Cardiac muscle cell (in vitro differentiated cells and primary cell): Measurements from ENCODE around the gene PCDHB10. TPM values are rescaled to one million over a fixed set of nuclear protein-coding genes. Genes with fewer than 3 reads are reported as not detected.
"Not testable (repeated sequence)": the region's sequence is repeated elsewhere in the genome, so short reads cannot be mapped to it uniquely, and the experiment has no call there.

Experiments used
- DNase-seq, 2 donors: peaks; one replicate each; pipeline versions ENCODE4 v3.0.0 to v3.0.0-alpha.2; 2010 to 2017; ENCODE audit warnings: low read depth in 1 of 2, low spot score in 1 of 2
- H3K27ac ChIP-seq: fragments of 200-600 bp; sonication (generic); 2 replicates; pipeline ENCODE4 v1.5.1; 2016
- H3K27me3 ChIP-seq: fragments of 200-600 bp; sonication (generic); 2 replicates; pipeline ENCODE4 v1.6.0; 2016; ENCODE audit warnings: control low read depth
- H3K36me3 ChIP-seq: fragments of 200-600 bp; sonication (generic); 2 replicates; pipeline ENCODE4 v1.5.1; 2016; ENCODE audit warnings: control low read depth
- H3K4me1 ChIP-seq: fragments of 200-600 bp; sonication (generic); 2 replicates; pipeline ENCODE4 v1.8.1; 2017; ENCODE audit warnings: low read depth, mild to moderate bottlenecking, mixed run types
- H3K4me3 ChIP-seq: fragments of 200-600 bp; sonication (generic); 2 replicates; pipeline ENCODE4 v1.5.1; 2016; ENCODE audit warnings: mild to moderate bottlenecking
- H3K9me3 ChIP-seq: fragments of 200-600 bp; sonication (generic); 2 replicates; pipeline ENCODE4 v1.5.1; 2017; ENCODE audit warnings: low read depth, mild to moderate bottlenecking, control low read depth
- polyA plus RNA-seq: library from polyadenylated mRNA; unstranded; fragments of >200 nt; fragmentation: Nextera tagmentation; extraction: Ambion mirVana; gene quantifications from 2 replicates; pipeline ENCODE4 v1.2.1, GENCODE V29; 2016
- total RNA-seq: library from RNA; depleted of rRNA; stranded (reverse); fragments of >200 nt; gene quantifications from 2 replicates; pipeline ENCODE4 v1.2.3, GENCODE V29; 2016
- TF ChIP-seq, protein P1 (sequence below): IDR thresholded peaks from 2 replicates; pipeline ENCODE4 v1.5.1; 2012; ENCODE audit warnings: low read depth, mild to moderate bottlenecking, low read length

PCDHB10 gene
- total and polyA plus RNA-seq, 2 experiments from 2014 or later: 8.8 to 9.0 TPM

DNA sequence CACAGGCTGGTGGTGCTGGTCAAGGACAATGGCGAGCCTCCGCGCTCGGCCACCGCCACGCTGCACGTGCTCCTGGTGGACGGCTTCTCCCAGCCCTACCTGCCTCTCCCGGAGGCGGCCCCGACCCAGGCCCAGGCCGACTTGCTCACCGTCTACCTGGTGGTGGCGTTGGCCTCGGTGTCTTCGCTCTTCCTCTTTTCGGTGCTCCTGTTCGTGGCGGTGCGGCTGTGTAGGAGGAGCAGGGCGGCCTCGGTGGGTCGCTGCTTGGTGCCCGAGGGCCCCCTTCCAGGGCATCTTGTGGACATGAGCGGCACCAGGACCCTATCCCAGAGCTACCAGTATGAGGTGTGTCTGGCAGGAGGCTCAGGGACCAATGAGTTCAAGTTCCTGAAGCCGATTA lies 23.9 kb downstream of the PCDHB10 start:
- H3K27ac ChIP-seq, DNase-seq, H3K4me3 ChIP-seq, H3K4me1 ChIP-seq, H3K27me3 ChIP-seq, H3K9me3 ChIP-seq, H3K36me3 ChIP-seq: not testable (repeated sequence)

DNA sequence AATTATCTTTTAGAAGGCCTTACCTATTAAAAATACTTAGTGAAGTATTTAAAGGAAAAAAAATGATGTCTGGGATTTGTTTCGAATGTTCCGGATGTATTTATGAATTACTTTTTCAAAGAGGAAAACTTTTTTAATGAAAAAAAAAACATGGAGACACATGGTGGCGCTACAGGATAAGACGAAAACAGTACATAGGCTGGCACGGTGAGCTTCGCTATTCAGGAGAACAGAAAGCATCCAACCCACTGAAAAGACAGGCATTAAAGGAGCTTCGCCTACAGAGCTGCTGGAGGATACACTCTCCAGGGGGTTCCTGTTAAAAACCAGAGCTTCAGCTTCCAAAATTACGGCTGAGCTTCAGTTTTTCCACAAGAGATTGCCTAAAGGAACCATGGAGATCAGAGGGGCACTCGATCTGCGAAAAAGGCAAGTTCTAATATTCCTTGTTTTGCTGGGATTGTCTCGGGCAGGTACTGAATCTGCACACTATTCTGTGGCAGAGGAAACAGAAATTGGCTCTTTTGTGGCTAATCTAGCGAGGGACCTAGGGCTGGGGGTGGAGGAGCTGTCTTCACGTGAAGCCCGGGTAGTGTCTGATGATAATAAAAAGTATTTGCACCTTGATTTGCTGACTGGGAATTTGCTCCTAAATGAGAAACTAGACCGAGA lies 31.1 kb downstream of the PCDHB10 start, which contains the start of gene PCDHB14:
Gene PCDHB14, plus strand, starts transcription at position 232 of the 672 bp plus-strand sequence. Its CDS starts 163 bp downstream, at position 395.
- Histone ChIP-seq H3K27ac (no peak within 1 kb of the TSS), H3K9me3 (no peaks in the 10 kb centered on the region), H3K27me3 (no peaks in the 10 kb centered on the region)

DNA sequence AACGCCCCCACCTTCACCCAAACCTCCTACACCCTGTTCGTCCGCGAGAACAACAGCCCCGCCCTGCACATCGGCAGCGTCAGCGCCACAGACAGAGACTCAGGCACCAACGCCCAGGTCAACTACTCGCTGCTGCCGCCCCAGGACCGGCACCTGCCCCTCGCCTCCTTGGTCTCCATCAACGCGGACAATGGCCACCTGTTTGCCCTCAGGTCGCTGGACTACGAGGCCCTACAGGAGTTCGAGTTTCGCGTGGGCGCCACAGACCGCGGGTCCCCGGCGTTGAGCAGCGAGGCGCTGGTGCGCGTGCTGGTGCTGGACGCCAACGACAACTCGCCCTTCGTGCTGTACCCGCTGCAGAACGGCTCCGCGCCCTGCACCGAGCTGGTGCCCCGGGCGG lies 32.7 kb downstream of the PCDHB10 start:
- H3K36me3 ChIP-seq, H3K4me1 ChIP-seq, H3K27ac ChIP-seq, H3K27me3 ChIP-seq, DNase-seq, H3K9me3 ChIP-seq, H3K4me3 ChIP-seq: not testable (repeated sequence)

More for the DNA sequence above, 31.1 kb downstream of the PCDHB10 start, which contains the start of gene PCDHB14:
- no peaks in the 10 kb centered on the region for H3K4me1 ChIP-seq
- H3K36me3 ChIP-seq: no peaks in the 10 kb centered on the region
- peak; percentile 27 to 65 for DNase-seq
- TF ChIP-seq, protein P1, sequence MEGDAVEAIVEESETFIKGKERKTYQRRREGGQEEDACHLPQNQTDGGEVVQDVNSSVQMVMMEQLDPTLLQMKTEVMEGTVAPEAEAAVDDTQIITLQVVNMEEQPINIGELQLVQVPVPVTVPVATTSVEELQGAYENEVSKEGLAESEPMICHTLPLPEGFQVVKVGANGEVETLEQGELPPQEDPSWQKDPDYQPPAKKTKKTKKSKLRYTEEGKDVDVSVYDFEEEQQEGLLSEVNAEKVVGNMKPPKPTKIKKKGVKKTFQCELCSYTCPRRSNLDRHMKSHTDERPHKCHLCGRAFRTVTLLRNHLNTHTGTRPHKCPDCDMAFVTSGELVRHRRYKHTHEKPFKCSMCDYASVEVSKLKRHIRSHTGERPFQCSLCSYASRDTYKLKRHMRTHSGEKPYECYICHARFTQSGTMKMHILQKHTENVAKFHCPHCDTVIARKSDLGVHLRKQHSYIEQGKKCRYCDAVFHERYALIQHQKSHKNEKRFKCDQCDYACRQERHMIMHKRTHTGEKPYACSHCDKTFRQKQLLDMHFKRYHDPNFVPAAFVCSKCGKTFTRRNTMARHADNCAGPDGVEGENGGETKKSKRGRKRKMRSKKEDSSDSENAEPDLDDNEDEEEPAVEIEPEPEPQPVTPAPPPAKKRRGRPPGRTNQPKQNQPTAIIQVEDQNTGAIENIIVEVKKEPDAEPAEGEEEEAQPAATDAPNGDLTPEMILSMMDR: no peak
- H3K4me3 ChIP-seq: peak within 1 kb of the TSS; percentile 26

DNA sequence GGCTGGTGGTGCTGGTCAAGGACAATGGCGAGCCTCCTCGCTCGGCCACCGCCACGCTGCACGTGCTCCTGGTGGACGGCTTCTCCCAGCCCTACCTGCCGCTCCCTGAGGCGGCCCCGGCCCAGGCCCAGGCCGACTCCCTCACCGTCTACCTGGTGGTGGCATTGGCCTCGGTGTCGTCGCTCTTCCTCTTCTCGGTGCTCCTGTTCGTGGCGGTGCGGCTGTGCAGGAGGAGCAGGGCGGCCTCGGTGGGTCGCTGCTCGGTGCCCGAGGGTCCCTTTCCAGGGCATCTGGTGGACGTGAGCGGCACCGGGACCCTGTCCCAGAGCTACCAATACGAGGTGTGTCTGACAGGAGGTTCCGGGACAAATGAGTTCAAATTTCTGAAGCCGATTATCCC lies 33.3 kb downstream of the PCDHB10 start:
- not testable (repeated sequence) for H3K27ac ChIP-seq, H3K4me3 ChIP-seq, DNase-seq, H3K36me3 ChIP-seq, H3K4me1 ChIP-seq, H3K9me3 ChIP-seq, H3K27me3 ChIP-seq

DNA sequence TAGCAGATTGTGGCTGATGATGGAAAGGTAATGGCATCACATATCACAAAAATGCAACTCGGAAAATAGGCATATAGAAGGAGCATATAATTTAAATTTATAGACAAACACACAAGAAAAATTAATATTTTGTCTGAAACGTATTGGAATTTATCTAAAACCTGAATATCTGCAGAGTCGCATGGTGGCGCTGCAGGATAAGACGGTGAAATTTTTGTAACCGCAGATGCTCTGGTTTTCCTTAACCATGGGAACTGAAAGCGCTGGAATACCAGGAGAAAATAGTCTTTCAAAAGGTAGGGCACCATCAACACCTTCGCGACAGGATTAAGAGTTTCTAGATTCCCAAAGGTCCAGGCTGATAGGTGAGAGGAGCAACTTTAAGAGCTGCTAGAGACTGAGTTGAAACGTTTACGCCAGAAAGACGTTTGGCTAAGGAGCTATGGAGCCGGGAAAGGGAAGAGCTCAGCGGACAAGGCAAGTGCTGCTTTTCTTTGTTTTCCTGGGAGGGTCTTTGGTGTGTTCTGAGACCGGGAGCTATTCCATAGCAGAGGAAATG lies 42.0 kb downstream of the PCDHB10 start:
- TF ChIP-seq, protein P1: peak; percentile 12
- H3K9me3 ChIP-seq: no peaks in the 10 kb centered on the region
- H3K4me3 ChIP-seq: no peak overlapping the region
- H3K27ac ChIP-seq: no peak overlapping the region
- H3K36me3 ChIP-seq: no peaks in the 10 kb centered on the region
- H3K4me1 ChIP-seq: no peaks in the 10 kb centered on the region
- no peaks in the 10 kb centered on the region for H3K27me3 ChIP-seq
- peak in 1 of 2 donors; percentile 10 for DNase-seq

DNA sequence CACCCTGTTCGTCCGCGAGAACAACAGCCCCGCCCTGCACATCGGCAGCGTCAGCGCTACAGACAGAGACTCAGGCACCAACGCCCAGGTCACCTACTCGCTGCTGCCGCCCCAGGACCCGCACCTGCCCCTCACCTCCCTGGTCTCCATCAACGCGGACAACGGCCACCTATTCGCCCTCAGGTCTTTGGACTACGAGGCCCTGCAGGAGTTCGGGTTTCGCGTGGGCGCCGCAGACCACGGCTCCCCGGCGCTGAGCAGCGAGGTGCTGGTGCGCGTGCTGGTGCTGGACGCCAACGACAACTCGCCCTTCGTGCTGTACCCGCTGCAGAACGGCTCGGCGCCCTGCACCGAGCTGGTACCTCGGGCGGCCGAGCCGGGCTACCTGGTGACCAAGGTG lies 43.8 kb downstream of the PCDHB10 start:
- H3K36me3 ChIP-seq, H3K4me3 ChIP-seq, H3K27ac ChIP-seq, H3K27me3 ChIP-seq, DNase-seq, H3K9me3 ChIP-seq, H3K4me1 ChIP-seq: not testable (repeated sequence)

DNA sequence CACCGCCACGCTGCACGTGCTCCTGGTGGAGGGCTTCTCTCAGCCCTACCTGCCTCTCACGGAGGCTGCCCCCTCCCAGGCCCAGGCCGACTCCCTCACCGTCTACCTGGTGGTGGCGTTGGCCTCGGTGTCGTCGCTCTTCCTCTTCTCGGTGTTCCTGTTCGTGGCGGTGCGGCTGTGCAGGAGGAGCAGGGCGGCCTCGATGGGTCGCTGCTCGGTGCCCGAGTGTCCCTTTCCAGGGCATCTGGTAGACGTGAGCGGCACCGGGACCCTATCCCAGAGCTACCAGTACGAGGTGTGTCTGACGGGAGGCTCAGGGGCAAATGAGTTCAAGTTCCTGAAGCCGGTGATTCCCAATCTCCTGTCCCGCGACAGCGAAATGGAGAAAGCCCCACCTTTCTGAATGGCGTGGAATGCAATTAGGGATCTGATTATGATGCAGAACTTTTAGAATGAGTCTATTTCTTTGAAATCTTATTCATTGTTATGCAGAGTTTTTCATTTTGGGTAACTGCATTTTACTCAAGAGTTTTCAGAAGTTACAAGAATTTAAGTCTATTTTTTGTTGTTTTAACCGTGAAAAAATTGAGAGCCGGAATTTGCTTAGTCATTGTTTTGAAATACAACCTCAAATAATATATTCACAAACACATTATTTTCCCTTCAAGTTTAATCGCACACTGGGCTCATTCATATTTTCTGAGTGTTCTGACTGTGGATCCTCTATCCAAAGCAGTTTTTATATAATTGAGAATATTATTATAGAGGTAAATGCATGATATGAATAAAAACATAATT lies 44.6 kb downstream of the PCDHB10 start:
- no peaks in the 10 kb centered on the region for H3K36me3 ChIP-seq
- TF ChIP-seq, protein P1: no peak
- H3K27ac ChIP-seq: no peak overlapping the region
- no peak for DNase-seq
- no peaks in the 10 kb centered on the region for H3K27me3 ChIP-seq
- H3K4me3 ChIP-seq: no peak overlapping the region
- no peaks in the 10 kb centered on the region for H3K4me1 ChIP-seq
- no peaks in the 10 kb centered on the region for H3K9me3 ChIP-seq
